ENCODE results near the gene NOL9. TPM values are rescaled to one million over a fixed set of nuclear protein-coding genes. Genes with fewer than 3 reads are reported as not detected.

Gene NOL9
- total RNA-seq, 6 experiments from 2014 or later: 8.9 to 13.1 (median 10.7) TPM

DNA sequence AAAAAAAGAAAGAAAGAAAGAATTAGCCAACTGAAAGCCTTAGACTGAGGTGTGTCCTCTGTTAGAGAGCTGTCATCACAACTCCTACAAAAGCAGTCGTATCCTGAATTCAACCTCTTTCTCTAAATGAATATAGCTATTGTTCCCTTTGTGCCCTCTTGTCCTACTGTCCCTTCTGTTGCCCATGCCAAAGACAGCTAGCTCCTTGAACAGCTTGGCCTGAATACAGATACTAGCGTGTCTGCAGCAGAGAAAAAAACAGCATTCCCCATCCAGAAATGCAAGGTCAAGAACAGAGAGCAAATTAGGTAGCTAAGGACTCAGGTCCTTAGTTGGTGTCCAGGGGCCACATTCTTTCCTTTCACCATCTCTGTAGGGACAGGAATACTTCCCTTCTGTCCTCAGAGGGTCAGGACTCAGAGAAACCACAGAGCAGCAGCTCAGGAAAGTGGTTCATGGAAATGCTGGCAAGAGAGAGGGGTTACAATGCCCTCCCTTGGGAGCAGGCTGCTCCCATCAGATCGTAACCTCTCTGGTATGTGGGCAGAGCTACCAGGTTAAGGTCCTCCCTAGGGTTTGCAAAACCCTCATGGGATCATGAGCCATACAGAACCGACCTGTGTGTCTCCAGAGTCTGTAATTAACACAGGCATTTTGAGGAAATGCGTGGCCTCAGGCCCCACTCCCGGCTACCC, 23.7 kb upstream of the NOL9 start:
- H3K9me3 ChIP-seq: no peaks in the 10 kb centered on the region
- H3K36me3 ChIP-seq: no peaks in the 10 kb centered on the region
- DNase-seq (no peak), ATAC-seq (peak in 1 of 4 donors; percentile 7)
- intact Hi-C loops (cut with DNase I): no loop called here
- no peak overlapping the region for H3K27ac ChIP-seq
- H3K4me3 ChIP-seq: no peak overlapping the region
- TF ChIP-seq CTCF (IDR thresholded peaks at IDR 0.05) (no peak), POLR2A (IDR thresholded peaks at IDR 0.05) (no peak)
- no peaks in the 10 kb centered on the region for H3K27me3 ChIP-seq
- peaks cover 0 to 39% (median 21%) of the 10 kb centered on the region in 4 donors for H3K4me1 ChIP-seq
- 71% methylated on average over 3 of the region's 6 CpGs for WGBS (ENCODE audit: insufficient coverage, low coverage, low lambda C conversion rate, missing lambda C conversion rate)

GRCh38 chr1:6574818-6575217, 20.5 kb upstream of the NOL9 start:
- Histone ChIP-seq H3K36me3 (no peaks in the 10 kb centered on the region), H3K4me3 (no peak overlapping the region), H3K27me3 (no peaks in the 10 kb centered on the region), H3K27ac (no peak overlapping the region), H3K9me3 (no peaks in the 10 kb centered on the region), H3K4me1 (peaks cover 0 to 14% (median 7%) of the 10 kb centered on the region in 4 donors)
- intact Hi-C loops (cut with DNase I): no loop called here
- DNase-seq: no peak
- TF ChIP-seq CTCF (IDR thresholded peaks at IDR 0.05) (no peak), POLR2A (IDR thresholded peaks at IDR 0.05) (no peak)
- no CpG with 5 or more reads among the region's 14 CpGs for WGBS (ENCODE audit: insufficient coverage, low coverage, low lambda C conversion rate, missing lambda C conversion rate)
- ATAC-seq: no peak

DNA sequence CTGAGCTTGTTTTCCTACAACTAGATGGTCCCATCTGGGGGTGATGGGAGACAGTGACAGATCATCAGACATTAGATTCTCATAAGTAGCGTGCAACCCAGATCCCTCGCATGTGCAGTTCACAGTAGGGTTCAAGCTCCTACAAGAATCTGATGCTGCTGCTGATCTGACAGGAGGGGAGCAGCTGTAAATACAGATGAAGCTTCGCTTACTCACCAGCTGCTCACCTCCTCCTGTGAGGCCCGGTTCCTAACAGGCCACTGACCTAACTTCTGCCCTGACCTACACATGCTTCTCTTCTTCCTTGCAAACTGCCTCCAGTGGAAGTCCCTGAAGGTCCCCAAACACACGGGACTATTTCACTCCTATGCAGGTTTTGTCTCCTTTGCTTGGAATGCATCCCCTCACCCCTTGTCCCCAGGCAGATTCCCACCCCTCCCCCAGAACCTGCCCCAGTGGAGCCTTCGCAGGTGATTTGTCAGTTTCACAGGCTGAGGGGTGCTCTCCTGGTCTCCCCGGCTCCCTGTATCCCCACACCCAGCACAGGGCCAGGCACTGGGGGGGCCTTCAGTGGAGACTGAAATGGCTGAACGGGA, 19.8 kb upstream of the NOL9 start:
- intact Hi-C loops (cut with DNase I): no loop called here
- Histone ChIP-seq H3K4me1 (peaks cover 0 to 11% (median 5%) of the 10 kb centered on the region in 4 donors), H3K9me3 (no peaks in the 10 kb centered on the region), H3K27me3 (no peaks in the 10 kb centered on the region), H3K4me3 (no peak overlapping the region), H3K27ac (no peak overlapping the region), H3K36me3 (no peaks in the 10 kb centered on the region)
- DNase-seq (no peak), ATAC-seq (no peak)
- WGBS (ENCODE audit: insufficient coverage, low coverage, low lambda C conversion rate, missing lambda C conversion rate): 82% methylated on average over 5 of the region's 8 CpGs
- TF ChIP-seq CTCF (IDR thresholded peaks at IDR 0.05) (no peak), POLR2A (IDR thresholded peaks at IDR 0.05) (no peak)

GRCh38 chr1:6572653-6573383, 18.5 kb upstream of the NOL9 start:
- Histone ChIP-seq H3K4me1 (no peaks in the 10 kb centered on the region), H3K36me3 (no peaks in the 10 kb centered on the region), H3K27me3 (no peaks in the 10 kb centered on the region), H3K27ac (no peak overlapping the region), H3K9me3 (no peaks in the 10 kb centered on the region), H3K4me3 (no peak overlapping the region)
- no peak for ATAC-seq
- intact Hi-C loops (cut with DNase I): no loop called here
- no peak for DNase-seq
- TF ChIP-seq CTCF (IDR thresholded peaks at IDR 0.05) (no peak), POLR2A (IDR thresholded peaks at IDR 0.05) (no peak)
- WGBS (ENCODE audit: insufficient coverage, low coverage, low lambda C conversion rate, missing lambda C conversion rate): 59% methylated on average over 10 of the region's 12 CpGs

All from right lobe of liver (tissue), 6 donors.